GM20000 (cell line): Measurements from ENCODE around the gene IL6R.
A peak's percentile ranks its signal among the peaks of the same experiment; 100 is the strongest.
"Not testable (repeated sequence)": the region's sequence is repeated elsewhere in the genome, so short reads cannot be mapped to it uniquely, and the experiment has no call there.

Experiments used
- DNase-seq: peaks from one replicate; pipeline ENCODE4 v3.0.0; 2012; ENCODE audit warnings: low spot score
- TF ChIP-seq, protein P1 (sequence below): IDR thresholded peaks from 2 replicates; pipeline ENCODE4 v1.5.1; 2012; ENCODE audit warnings: mild to moderate bottlenecking, control low read depth; ENCODE audit errors: extremely low read depth, missing control alignments

Gene IL6R

DNA sequence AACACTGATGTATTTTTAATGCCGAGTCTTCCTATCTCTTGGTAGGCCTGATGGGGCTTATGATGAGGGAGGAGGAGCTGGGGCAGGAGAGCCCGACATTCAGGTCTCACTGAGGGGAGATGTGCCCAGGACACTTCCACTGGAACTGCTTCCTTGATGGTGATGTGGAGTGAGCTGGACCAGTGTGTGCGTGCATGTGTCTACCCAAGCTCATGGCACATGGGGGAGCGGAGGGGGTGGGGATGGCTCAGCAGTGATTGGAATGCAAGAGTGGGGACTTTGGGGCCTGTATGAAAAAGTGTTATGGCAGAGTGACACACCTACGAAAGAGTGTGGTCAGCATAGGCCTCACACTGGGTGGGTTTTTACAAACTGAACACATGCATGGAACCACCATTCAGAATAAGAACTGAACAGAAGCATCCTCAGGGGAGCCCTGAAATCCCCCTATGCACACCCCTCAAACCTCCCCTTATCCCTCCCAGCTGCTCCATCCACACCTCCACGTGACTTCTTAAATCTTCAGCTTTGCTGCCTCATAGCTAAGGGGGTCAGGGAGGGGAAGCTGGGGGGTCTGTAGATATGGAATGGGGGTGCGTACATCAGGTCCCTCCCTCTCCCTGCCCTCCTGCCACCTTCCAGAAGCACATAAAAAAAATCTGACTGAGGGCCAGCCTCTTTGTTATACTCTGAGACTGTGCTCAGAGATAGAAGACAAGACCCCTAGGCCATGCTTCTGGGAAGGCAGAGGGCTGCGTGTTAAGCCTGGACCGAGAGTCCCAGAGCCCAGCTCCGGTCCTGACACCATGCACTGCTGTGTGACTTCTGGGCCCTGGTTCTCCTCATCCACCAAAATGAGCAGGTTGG, 11.6 kb downstream of the IL6R start:
- no peak for DNase-seq
- TF ChIP-seq, protein P1, sequence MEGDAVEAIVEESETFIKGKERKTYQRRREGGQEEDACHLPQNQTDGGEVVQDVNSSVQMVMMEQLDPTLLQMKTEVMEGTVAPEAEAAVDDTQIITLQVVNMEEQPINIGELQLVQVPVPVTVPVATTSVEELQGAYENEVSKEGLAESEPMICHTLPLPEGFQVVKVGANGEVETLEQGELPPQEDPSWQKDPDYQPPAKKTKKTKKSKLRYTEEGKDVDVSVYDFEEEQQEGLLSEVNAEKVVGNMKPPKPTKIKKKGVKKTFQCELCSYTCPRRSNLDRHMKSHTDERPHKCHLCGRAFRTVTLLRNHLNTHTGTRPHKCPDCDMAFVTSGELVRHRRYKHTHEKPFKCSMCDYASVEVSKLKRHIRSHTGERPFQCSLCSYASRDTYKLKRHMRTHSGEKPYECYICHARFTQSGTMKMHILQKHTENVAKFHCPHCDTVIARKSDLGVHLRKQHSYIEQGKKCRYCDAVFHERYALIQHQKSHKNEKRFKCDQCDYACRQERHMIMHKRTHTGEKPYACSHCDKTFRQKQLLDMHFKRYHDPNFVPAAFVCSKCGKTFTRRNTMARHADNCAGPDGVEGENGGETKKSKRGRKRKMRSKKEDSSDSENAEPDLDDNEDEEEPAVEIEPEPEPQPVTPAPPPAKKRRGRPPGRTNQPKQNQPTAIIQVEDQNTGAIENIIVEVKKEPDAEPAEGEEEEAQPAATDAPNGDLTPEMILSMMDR, result no peak

DNA sequence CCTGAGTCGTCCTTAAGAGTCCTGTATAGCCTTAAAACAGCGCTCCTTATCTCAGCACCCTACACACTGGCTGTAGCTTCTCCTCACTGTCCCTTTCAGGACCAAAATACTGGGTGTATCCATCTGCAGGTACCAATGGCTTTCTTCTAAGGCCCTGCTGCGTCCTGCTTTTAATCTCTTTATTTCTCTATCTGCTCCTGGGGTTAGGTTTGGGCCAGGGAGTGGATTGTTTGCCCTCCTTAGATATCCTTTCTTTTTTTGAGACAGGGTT, 12.1 kb downstream of the IL6R start:
- DNase-seq, result no peak
- TF ChIP-seq, protein P1, result no peak

DNA sequence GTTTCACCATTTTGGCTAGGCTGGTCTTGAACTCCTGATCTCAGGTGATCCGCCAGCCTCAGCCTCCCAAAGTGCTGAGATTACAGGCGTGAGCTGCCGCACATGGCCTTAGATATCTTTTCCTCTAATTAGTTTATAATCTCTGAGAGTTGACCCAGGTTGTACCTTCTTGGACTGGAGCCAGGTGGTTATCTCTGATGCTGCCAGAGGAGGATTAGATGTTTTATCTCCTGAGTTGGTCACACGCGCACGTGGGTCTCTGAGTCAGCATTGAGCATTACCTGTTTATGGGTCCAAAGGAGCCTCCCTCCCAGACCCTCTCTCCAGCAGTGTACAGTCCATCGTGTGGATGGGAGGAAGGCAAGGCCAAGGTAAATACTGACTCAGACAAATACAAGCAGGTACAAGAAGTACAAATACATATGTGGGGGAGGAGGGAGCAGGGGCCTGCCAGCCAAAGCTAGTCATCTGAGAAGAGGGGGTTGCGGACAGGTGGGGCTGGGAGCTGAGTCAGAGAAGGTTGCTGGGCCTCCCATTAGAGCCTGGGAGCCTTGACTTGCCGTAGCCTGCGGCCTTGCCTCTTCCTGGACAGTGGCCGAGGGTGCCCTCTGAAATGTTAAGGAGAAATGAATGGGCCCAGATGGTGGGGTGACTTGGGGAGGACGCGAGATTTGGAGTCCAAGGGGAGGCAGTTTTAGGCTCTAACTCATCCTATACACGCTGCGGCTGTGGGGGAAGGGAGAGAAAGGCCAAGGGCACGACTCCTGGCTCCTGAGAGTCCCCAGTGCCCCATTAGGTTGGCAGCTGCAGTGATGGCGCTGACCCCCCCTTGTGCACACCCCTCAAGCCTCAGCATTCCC, 13.1 kb downstream of the IL6R start:
- TF ChIP-seq, protein P1, result no peak
- no peak for DNase-seq

DNA sequence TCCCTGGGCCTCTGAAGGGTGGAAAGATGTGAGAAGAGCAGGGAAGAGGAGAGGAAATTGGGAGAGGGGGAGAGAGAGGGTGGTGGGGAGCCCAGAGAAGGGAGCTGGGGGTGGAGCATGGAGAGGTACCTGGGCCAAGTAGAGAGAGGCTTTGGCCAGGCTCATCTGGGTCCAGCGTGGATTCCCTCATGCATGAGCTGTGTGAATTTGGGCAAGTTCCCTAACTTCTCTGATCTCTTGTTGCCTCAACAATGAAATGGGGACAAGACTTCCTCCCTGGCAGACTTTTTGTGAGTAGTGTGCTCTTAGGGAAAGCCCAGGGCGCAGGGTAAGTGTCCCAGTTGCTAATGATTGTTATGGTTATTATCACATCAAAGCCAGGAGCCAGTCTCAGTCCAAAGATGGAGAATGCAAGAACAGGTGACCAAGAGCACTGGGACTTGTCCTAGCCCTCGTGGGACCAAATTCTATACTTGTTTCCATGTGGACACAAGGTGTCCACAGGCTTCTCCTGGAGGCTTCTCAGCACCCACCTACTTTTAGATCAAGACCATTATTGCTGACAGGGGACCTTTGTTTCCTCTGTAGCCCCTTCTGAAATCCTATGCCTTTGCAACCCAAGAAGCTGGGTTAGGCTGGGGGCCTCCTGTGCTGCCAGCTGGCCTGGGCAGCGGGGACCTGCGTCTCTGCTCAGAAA, 13.9 kb downstream of the IL6R start:
- no peak for DNase-seq
- TF ChIP-seq, protein P1, result no peak

DNA sequence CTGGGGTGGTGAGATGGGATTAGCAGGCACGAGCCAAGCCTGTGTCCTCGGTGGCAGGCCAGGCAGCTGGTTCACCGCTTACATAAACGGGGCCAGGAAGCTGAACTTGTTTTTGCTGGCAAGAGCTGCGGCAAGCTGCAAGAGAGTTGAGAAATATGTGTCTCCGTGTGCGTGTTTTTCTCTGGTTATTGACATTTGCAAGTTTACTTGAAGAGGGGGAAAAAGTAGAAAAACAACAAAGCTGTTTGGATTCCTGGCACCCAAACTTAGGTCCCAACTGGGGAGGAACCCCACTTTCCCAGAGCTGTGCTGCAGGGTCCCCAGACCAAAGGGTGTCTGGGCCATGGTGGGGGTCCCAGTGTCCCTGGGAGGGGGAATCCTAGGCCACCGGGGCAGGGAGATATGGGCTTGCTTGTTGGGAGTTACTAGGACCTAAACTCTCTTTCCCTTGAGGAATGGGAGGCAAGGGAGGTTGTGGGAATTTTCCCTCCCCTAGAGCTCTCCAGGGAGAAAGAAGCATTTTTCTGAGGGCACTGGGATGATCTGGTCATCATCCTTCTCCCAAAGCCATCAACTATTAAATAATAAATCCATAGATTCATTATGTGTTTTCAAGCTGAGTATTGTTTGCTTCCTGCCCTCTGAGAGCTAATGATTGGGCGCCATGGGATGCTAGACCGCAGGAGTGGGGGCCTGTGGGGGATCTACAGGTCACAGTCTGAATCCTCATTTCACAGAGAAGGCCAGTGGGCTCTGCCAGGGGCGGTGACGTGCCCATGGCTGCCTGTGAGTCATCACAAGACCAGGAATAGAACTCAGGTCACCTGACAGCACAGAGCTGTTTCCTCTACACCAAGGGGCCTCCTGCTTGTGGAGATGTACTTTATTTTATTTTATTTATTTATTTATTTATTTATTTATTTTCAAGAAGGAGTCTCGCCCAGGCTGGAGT, 14.8 kb downstream of the IL6R start:
- TF ChIP-seq, protein P1, result no peak
- peak; percentile 51 for DNase-seq

DNA sequence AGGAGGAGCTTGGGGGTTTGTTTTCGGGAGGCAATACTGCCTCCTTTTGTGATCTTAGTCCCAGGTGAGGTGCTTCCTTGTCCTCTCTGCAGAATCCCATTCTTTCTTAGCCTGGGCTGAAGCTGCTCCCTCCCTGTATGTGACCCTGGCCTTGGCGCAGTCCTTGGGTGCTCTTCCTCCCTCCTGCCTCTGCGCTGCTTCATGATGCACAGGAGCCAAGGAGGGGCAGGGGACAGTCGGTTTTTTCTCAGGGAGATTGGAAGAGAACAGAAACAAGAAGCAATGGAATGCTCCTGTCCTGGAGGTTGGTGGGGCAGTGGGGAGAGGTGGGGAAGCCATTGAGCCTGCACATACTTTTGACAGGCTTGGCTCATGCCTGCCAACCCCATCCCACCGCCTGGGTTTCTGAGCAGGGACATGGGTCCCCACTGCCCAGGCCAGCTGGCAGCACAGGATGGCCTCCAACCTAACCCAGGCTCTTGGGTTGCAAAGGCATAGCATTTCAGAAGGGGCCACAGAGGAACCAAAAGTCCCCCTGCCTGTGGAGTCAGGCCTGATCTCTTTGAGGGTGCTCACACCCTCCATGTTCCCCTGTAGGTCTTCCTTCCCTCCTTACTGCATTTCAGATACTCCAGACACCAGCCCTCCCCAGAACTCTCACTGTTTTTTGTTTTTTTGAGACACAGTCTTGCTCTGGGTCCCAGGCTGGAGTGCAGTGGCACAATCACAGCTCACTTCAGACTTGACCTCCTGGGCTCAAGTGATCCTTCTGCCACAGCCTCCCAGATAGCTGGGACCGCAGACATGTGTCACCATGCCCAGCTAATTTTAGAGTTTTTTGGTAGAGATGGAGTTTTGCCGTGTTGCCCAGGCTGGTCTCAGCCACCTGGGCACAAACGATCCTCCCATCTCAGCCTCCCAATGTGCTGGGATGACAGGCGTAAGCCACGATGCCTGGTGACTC, 16.1 kb downstream of the IL6R start:
- TF ChIP-seq, protein P1, result no peak
- no peak for DNase-seq

DNA sequence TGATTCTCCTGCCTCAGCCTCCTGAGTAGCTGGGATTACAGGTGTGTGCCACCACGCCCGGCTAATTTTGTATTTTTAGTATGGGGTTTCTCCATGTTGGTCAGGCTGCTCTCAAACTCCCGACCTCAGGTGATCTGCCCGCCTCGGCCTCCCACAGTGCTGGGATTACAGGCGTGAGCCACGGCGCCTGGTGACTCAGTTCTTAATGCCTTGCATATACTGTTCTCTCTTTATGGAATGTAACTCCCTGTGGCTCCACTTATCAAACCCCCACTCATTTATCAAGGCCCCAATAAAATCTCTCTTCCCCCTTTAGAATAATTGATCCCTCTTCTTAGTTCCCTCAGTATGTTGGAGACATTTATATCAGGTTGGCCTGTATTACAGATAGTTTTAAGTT, 16.9 kb downstream of the IL6R start:
- not testable (repeated sequence) for DNase-seq
